Stimulated activated CD8-positive, alpha-beta memory T cell treated with anti-CD3 and anti-CD28 coated beads, Interleukin-7, amount 100 ng/mL, for 48 hours (primary cell): Measurements from ENCODE around the gene FOXN3.

Experiments
- DNase-seq, 2 donors: peaks; one replicate each; pipeline ENCODE4 v3.0.0-alpha.2; 2020; ENCODE audit warnings: low read depth in 1 of 2; ENCODE audit errors: extremely low read depth in 1 of 2

Gene FOXN3

GRCh38 chr14:89110110-89110509 is 306.9 kb downstream of the FOXN3 start:
- no peak for DNase-seq

DNA sequence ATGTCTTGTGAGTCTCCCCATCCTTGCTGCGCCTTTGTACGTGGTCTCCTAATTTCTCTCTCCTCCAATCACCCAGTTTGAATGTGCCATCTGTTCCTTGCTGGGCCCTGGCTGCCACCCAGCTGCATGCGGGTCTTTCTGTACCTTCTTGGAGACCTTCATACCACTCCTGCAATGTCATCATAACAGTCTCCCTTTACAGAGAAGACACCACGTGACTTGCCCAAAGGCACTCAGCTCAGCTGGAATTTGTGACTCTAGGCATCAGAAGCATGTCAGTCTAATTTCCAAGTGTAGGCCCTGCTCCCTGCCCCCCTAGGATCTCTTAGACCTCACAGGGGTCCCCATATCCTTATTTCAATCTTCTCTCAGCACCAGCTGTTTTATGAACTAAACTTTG is 308.4 kb downstream of the FOXN3 start:
- no peak for DNase-seq

DNA sequence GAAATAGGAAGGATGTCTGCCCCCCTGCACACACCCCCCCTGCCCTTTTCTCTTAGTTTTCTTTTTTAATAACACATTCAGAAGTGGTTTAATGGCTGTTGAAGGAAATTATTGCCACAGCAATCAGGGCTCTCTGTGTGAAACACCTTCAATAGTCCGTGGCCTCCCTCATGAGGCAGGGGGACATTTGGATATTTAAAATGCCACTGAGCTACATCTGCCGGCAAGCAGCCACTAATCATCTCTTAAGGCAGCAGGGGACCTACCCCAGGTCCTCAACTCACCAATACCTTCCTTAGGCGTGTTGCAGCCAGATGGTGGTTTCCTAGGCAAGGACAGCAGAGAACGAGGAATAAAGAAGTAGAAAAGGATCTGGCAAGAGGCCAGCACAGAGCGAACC is 309.4 kb downstream of the FOXN3 start:
- DNase-seq: no peak
